Natural killer cell (primary cell): Measurements from ENCODE around the gene GDAP1L1. TPM values are rescaled to one million over a fixed set of nuclear protein-coding genes. Genes with fewer than 3 reads are reported as not detected.

ENCODE experiments used
- ATAC-seq, 3 donors: fragments of 150-1000 bp in 2 of 3; fragments of 200-7000 bp in 1 of 3; cut with Tn5 transposase; 1 replicate in 1 of 3; 2 replicates in 2 of 3; pipeline ENCODE4 v1.10.0; 2021; ENCODE audit warnings: mild to moderate bottlenecking in 2 of 3, moderate library complexity in 2 of 3
- DNase-seq, 2 donors: peaks; one replicate each; pipeline versions ENCODE4 v3.0.0 to v3.0.0-alpha.2; 2013 to 2021; ENCODE audit warnings: mixed read lengths in 1 of 2
- H3K27ac ChIP-seq: one replicate; pipeline ENCODE4 v1.5.1; 2013; ENCODE audit warnings: mild to moderate bottlenecking, low read length
- H3K27me3 ChIP-seq: one replicate; pipeline ENCODE4 v1.6.1; 2013; ENCODE audit warnings: low read length; ENCODE audit not compliant: control insufficient read depth, insufficient read depth
- H3K36me3 ChIP-seq: one replicate; pipeline ENCODE4 v1.6.1; 2013; ENCODE audit warnings: low read length; ENCODE audit not compliant: control insufficient read depth, insufficient read depth
- H3K4me1 ChIP-seq: one replicate; pipeline ENCODE4 v1.6.1; 2013; ENCODE audit warnings: low read length; ENCODE audit not compliant: control insufficient read depth, insufficient read depth
- H3K4me3 ChIP-seq: one replicate; pipeline ENCODE4 v1.5.1; 2013; ENCODE audit warnings: low read length
- H3K9me3 ChIP-seq: one replicate; pipeline ENCODE4 v1.6.1; 2013; ENCODE audit warnings: low read length; ENCODE audit not compliant: control insufficient read depth, insufficient read depth
- H3K27ac Mint-ChIP-seq, 2 donors: one replicate each; pipeline ENCODE4 v1.8.0; 2022; ENCODE audit warnings: mild to moderate bottlenecking in 2 of 2, mixed read lengths in 2 of 2, moderate library complexity in 1 of 2
- H3K27me3 Mint-ChIP-seq, 2 donors: one replicate each; pipeline ENCODE4 v1.8.0; 2022; ENCODE audit warnings: low read depth in 2 of 2, mixed read lengths in 2 of 2
- H3K36me3 Mint-ChIP-seq: one replicate; pipeline ENCODE4 v1.8.0; 2022; ENCODE audit warnings: mixed read lengths
- H3K4me1 Mint-ChIP-seq, 2 donors: one replicate each; pipeline ENCODE4 v1.8.0; 2022; ENCODE audit warnings: mixed read lengths in 2 of 2
- H3K4me3 Mint-ChIP-seq: one replicate; pipeline ENCODE4 v1.8.0; 2022; ENCODE audit warnings: mild to moderate bottlenecking, moderate library complexity, mixed read lengths
- H3K9me3 Mint-ChIP-seq, 2 donors: one replicate each; pipeline ENCODE4 v1.8.0; 2022; ENCODE audit warnings: mixed read lengths in 2 of 2
- WGBS: methylation state at CpG from one replicate; pipeline ENCODE4 v1.1.7; 2013; ENCODE audit warnings: missing lambda C conversion rate; ENCODE audit not compliant: insufficient coverage; 5-methylcytosine and 5-hydroxymethylcytosine counted together
- intact Hi-C: fragments of 100-400 bp; cut with micrococcal nuclease; formaldehyde crosslinking; loops from one replicate; pipeline ENCODE4 v1.14.2; 2022
- total RNA-seq, 4 donors: library from RNA; stranded (reverse); fragments of 120-200 nt in 1 of 4; gene quantifications; one replicate each; pipeline versions ENCODE4 v1.2.3 to v1.2.4, GENCODE V29; 2013 to 2022
- TF ChIP-seq, protein P1 (sequence below): fragments of 200-600 bp; IDR thresholded peaks from one replicate; pipeline ENCODE4 v1.8.0; 2022; ENCODE audit warnings: antibody characterized with exemption

GDAP1L1 gene
- total RNA-seq, 3 donors from 2014 or later (not counting 1 experiment from before 2014, with no cell fraction given) = not detected

DNA sequence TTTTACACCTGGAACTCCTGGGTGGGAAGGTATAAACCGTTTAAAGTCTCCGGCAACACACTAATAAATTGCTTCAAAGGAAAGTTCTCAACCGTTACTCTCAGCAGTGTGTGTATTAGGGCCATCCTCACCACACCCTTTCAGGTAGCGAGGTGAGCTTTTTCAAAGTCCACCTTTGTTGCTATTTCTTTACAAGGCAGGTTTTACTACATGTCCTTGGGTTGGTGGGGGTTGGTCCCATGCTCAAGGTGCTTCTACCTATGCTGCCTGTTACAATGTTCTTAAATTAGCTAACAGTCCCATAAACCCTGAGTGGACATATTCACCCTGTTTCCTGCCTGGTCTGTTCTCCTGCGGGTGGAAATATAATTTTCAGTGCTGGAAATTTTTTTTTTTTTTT lies 23.4 kb upstream of the GDAP1L1 start:
- TF ChIP-seq, protein P1, sequence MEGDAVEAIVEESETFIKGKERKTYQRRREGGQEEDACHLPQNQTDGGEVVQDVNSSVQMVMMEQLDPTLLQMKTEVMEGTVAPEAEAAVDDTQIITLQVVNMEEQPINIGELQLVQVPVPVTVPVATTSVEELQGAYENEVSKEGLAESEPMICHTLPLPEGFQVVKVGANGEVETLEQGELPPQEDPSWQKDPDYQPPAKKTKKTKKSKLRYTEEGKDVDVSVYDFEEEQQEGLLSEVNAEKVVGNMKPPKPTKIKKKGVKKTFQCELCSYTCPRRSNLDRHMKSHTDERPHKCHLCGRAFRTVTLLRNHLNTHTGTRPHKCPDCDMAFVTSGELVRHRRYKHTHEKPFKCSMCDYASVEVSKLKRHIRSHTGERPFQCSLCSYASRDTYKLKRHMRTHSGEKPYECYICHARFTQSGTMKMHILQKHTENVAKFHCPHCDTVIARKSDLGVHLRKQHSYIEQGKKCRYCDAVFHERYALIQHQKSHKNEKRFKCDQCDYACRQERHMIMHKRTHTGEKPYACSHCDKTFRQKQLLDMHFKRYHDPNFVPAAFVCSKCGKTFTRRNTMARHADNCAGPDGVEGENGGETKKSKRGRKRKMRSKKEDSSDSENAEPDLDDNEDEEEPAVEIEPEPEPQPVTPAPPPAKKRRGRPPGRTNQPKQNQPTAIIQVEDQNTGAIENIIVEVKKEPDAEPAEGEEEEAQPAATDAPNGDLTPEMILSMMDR = no peak
- Histone ChIP-seq H3K4me3 (no peak overlapping the region), H3K4me1 (peaks cover 12% of the 10 kb centered on the region), H3K27ac (no peak overlapping the region), H3K36me3 (no peaks in the 10 kb centered on the region), H3K9me3 (no peaks in the 10 kb centered on the region), H3K27me3 (no peaks in the 10 kb centered on the region)
- intact Hi-C loops = no loop called here
- Mint-ChIP-seq H3K4me1 (peaks cover 20% of the 10 kb centered on the region in 2 donors), H3K4me3 (no peak overlapping the region), H3K9me3 (no peaks in the 10 kb centered on the region), H3K27me3 (no peaks in the 10 kb centered on the region), H3K36me3 (no peaks in the 10 kb centered on the region), H3K27ac (no peak overlapping the region)
- ATAC-seq (no peak), DNase-seq (no peak)
- 84% methylated on average over 5 of the region's 5 CpGs for WGBS

DNA sequence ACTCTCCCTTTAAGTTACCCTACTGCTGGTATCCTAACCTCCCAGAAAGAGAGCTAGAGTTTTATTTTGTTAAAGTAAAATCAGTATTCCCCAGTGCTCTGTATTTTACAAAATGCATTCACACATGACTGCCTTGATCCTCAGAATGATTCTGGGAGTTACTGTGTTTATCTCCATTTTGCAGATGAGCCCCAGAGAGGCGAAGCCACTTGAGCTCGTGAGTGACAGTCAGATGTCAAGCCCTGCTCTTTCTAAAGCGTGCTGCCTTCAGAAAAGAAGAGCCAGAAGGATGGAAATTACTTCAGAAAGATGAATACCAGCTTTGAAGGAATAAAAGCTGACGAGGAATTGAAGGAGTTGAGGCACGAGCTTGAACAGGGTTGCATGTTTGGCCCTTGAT lies 22.5 kb upstream of the GDAP1L1 start:
- no peaks in the 10 kb centered on the region for H3K27me3 Mint-ChIP-seq
- intact Hi-C loops = no loop called here
- ATAC-seq (no peak), DNase-seq (no peak)
- Histone ChIP-seq H3K4me1 (peaks cover 4% of the 10 kb centered on the region), H3K27ac (no peak overlapping the region), H3K27me3 (no peaks in the 10 kb centered on the region), H3K36me3 (no peaks in the 10 kb centered on the region), H3K4me3 (no peak overlapping the region), H3K9me3 (no peaks in the 10 kb centered on the region)
- H3K27ac Mint-ChIP-seq = no peak overlapping the region
- WGBS = 92% methylated on average over 5 of the region's 5 CpGs
- H3K9me3 Mint-ChIP-seq = no peaks in the 10 kb centered on the region
- H3K4me1 Mint-ChIP-seq = peaks cover 10 to 11% of the 10 kb centered on the region in 2 donors
- TF ChIP-seq, protein P1 = no peak
- H3K4me3 Mint-ChIP-seq = no peak overlapping the region
- no peaks in the 10 kb centered on the region for H3K36me3 Mint-ChIP-seq

DNA sequence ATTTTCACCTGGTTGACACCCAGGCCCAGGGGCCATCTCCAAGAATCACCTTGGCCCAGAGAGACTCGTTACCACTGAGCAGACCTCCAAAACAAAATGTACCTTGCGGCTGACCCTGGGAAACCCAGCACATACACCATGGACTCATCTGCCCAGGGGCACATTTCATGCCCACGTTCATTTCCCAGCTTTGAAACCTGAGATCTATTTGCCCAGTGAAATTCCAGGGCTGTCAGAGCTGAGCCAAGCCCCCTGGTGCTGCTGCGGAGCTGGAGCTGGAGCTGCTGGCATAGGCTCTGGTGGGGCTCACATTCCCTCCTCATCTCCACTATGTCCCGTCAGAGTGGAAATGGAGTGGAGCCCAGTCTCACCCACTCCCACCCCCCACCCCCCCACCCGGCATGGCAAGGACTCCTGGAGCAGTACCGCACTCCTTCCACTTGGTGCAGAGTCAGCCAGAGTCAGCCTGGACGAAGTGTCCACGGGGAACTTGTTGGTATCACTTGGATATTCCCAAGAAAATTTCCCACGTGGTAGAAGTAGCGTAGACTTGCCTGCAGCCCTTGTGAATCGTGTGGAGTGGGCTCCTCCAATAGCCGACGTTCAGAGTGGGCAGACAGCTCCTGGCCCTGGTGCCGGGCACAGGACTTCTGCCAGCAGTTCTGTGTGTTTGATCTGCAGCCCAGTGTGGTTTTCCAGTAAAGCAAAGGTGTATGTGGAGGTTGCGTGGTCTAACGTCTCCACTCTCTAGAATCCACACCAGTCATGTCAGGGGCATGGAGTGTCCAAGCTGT lies 18.4 kb upstream of the GDAP1L1 start:
- Mint-ChIP-seq H3K4me1 (peaks cover 0 to 5% of the 10 kb centered on the region in 2 donors), H3K36me3 (no peaks in the 10 kb centered on the region), H3K27me3 (no peaks in the 10 kb centered on the region), H3K27ac (no peak overlapping the region), H3K4me3 (no peak overlapping the region), H3K9me3 (no peaks in the 10 kb centered on the region)
- Histone ChIP-seq H3K27me3 (no peaks in the 10 kb centered on the region), H3K9me3 (no peaks in the 10 kb centered on the region), H3K36me3 (no peaks in the 10 kb centered on the region), H3K4me3 (no peak overlapping the region), H3K27ac (no peak overlapping the region), H3K4me1 (no peaks in the 10 kb centered on the region)
- TF ChIP-seq, protein P1 = no peak
- intact Hi-C loops = no loop called here
- 85% methylated on average over 16 of the region's 17 CpGs for WGBS
- ATAC-seq = no peak
- no peak for DNase-seq

DNA sequence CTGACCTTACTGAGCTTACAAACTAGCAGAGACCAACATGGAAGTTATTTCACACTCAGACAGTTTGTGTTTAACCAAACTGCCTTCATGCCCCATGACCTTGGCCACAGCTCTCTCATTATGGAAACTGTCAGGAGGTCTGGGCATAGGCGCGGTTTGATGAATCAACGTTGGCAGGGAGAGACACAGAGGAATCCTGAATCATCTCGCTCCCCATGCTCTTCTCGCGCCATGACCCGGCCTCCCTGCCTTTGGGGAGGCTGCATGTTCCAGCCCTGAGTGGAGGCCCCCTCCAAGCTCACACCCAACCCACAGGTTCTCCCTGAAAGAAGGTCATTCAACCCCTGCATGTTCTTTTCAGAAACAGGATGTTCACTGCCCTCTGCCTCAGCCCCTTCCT lies 15.9 kb upstream of the GDAP1L1 start:
- Histone ChIP-seq H3K27ac (no peak overlapping the region), H3K4me1 (no peaks in the 10 kb centered on the region), H3K36me3 (no peaks in the 10 kb centered on the region), H3K4me3 (no peak overlapping the region), H3K9me3 (no peaks in the 10 kb centered on the region), H3K27me3 (no peaks in the 10 kb centered on the region)
- Mint-ChIP-seq H3K27me3 (no peaks in the 10 kb centered on the region), H3K27ac (no peak overlapping the region), H3K4me3 (no peak overlapping the region), H3K36me3 (no peaks in the 10 kb centered on the region), H3K4me1 (peaks cover 0 to 5% of the 10 kb centered on the region in 2 donors), H3K9me3 (no peaks in the 10 kb centered on the region)
- intact Hi-C loops = no loop called here
- DNase-seq (no peak), ATAC-seq (no peak)
- TF ChIP-seq, protein P1 = no peak
- 88% methylated on average over 7 of the region's 7 CpGs for WGBS
